Hematopoietic multipotent progenitor cell treated with erythropoietin and hydrocortisone succinate and interleukin-3 and kit ligand, for 4 days (in vitro differentiated cells): Measurements from ENCODE around the gene SELENOI.
"Not testable (repeated sequence)": the region's sequence is repeated elsewhere in the genome, so short reads cannot be mapped to it uniquely, and the experiment has no call there.

Experiments
- DNase-seq: peaks from one replicate; pipeline ENCODE4 v3.0.0-alpha.2; 2015

The SELENOI gene, protein sequence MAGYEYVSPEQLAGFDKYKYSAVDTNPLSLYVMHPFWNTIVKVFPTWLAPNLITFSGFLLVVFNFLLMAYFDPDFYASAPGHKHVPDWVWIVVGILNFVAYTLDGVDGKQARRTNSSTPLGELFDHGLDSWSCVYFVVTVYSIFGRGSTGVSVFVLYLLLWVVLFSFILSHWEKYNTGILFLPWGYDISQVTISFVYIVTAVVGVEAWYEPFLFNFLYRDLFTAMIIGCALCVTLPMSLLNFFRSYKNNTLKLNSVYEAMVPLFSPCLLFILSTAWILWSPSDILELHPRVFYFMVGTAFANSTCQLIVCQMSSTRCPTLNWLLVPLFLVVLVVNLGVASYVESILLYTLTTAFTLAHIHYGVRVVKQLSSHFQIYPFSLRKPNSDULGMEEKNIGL

DNA sequence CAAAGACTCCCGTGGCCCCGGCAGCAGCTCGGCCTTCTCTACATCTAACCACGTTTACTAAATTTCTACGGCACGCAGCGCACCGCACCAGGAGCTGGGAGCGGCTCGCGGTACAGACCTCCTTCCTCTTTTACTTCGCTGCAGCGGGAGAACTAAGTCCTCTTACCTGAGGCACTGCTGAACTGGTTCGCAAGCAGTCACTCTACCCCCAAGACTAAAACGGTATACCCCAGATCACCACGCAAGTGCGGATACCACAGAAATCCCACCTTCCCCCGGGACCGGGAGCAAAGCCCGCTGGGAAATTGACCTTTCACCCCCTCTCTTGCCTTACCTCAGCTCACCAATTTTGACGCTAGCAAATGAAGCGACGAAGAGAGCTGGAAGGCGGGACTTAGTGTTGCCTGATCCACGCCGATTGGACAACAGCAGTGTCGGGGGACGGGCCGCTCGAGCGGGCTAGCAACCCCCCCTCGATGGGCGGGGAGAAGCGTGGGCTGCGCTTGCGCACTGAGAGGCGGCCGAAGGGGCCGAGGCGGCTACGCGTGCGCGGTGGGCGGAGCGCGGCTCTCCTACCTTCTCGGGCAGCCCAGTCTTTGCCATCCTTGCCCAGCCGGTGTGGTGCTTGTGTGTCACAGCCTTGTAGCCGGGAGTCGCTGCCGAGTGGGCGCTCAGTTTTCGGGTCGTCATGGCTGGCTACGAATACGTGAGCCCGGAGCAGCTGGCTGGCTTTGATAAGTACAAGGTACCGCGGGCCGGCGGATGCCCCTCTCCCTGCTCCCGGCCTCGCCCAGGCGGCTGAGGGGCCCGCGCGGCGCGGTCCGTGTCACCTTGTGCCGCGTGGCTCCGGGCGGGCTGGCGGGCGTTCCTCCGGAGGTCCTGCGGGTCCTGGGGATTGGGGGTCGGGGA lies at the start of gene SELENOI:
Gene SELENOI (plus strand): TSS at position 599 of the 909 bp plus-strand sequence. CDS start 90 bp downstream, at position 689.
- DNase-seq: peak; percentile 100

DNA sequence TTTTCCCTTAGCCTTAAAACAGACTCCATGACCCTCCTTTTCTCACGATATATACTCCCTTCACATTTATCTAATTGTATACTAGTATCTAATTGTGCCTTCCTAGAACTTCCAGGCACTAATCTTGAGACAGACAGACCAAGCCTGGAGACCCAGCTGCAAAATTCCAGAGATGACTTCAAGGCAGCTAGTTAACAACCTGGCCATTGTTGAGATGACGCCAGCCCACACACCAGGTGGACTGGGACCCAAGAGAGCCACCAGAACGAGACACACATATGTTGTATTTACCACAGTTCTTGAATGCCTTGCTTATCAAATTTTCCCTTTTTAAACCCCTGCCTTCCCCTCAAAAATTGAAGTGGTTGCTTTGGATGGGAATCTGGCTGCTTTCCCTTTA lies 48.9 kb upstream of the SELENOI start:
- no peak for DNase-seq

DNA sequence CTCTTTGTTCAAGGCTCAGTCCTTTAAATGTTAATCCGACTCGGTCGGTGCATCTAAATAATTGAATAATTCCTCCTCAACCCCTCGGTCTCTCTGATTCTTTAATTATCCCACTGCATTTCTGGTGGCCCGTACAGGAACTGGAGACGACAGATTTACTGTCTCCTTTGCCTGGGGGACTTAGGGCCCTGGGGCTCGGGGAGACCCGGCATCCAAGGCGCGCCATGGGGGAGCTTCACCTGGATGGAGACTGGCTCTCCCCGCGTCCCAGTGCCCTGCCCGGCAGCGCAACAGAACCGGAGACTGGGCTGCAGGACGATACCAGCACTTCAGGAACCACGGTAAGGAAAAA lies 47.7 kb upstream of the SELENOI start:
- no peak for DNase-seq

DNA sequence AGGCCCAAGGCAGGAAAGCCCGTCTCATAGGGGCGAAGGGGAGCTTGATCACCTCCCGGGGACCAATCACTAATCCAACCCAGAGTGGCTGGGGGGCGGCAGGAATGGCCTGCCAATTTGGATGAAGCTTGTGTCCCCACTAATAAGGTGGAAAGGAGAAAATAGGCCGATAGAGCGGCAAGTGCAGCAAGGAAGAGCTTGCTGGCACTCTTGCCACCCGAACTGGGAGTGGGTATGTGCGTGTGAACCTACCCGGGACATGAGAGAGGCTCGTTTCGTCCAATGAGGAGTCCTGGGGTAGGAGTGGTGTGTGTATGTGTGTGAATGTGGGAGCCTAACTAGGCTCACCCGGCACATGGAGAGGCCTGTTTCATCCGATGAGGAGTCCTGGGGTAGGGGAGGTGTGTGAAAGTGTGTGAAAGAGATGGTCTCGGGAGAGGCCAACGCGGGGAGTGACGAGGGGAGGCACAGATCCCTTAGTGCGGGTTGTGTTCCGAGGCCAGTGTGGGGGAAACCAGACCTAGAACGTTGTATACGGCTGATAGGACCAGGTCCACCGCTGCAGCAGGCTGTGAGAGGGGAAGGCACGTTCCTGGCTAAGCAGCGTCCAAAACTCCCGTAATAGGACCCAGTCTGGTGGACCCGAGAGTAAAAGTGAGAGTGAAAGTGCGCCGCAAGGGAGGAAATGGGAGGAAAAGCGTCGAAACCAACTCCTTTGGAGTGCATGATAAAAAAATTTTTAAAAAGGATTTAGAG lies 47.1 kb upstream of the SELENOI start:
- DNase-seq: peak; percentile 75

DNA sequence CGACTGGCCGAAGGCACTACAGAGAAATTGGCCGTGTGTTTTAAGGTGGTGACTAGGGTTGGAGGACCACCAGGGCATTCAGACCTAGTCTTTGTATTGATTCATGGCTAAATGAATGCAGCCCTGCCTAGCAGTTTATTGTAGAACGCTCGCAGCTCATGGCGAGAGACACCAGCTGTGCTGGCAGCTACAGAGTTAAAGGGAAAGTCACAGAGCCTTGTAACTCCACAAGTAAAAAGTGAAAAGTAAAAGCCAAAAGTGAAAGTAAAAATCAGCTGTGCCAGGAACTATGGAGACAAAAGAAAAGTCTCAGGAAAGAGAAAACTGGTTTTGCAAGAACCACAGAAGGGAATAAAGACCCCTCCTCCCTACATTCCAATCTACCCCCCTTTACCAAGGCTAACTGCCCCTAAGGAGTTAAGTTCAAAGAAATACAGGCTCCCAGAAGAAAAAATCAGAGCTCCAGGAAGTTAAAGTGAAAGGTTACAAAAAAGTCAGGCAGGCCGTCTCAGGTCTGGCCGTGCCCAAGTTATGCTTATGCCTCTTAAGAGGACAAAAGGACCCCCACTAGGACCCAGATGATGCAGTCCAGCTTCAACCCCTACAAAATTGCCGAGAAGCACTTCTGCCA lies 46.4 kb upstream of the SELENOI start:
- peak; percentile 65 for DNase-seq

DNA sequence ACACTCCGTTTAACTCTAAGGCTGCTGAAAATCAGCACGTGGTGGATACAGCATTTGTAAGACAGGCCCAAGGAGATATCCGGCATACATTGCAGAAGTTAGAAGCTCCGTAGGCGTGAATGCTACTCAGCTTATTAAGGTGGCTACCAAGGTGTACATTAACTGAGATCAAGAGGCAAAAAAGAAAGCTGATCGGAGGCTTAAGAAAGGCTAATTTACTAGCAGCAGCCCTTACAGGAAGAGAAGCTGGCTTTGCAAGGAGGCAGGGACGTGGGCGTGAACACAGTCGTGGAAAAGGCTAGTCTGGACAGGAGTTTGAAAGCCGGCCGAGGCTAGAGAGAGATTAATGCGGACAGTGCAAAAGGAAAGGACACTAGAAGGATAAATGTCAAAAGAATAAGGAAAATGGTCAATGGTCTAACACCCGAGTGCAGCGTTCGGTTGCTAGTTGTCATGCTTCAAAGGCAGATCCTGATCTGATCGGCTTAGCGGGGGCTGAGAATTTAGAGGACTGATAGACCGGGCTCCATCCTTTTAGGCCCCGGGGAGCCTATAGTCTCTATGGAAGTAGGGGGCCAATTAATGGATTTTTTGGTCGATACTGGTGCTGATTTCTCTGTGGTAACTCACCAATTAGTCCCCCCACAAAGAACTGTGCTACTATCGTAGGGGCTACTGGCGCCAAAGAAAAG lies 45.6 kb upstream of the SELENOI start:
- DNase-seq: peak; percentile 43

DNA sequence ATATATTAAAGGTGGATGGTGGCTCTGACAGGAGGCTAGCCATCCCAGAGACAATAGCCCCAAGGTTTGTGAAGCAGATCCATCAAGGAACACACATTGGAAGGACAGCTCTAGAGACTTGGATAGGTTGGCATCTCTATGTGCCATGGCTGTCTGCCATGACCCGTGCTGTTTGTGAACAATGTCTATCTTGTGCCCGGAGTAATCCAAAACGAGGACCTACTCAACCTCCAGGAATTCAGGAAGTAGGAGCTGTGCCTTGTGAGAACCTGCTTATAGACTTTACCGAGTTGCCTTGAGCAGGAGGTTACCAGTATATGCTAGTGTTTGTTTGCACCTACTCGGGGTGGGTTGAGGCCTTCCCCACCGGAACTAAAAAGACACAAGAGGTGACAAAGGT lies 43.1 kb upstream of the SELENOI start:
- no peak for DNase-seq

DNA sequence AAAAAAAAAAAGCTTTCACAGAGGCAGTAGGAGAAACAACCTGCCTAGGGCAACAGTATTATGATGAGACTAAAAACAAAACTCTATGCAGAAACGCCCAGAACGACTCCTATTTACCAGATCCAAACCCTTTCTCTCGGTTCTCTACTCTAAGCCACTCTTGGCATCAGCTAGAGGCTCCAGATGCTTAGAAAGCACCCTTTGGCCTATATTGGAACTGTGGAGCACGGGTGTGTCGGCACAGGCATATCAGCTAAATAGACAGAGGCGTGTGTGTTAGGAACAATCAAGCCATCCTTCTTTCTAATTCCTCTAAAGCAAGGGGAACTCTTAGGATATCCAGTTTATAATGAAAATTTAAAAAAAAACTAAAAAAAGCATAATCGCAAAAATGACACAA lies 40.8 kb upstream of the SELENOI start:
- not testable (repeated sequence) for DNase-seq

DNA sequence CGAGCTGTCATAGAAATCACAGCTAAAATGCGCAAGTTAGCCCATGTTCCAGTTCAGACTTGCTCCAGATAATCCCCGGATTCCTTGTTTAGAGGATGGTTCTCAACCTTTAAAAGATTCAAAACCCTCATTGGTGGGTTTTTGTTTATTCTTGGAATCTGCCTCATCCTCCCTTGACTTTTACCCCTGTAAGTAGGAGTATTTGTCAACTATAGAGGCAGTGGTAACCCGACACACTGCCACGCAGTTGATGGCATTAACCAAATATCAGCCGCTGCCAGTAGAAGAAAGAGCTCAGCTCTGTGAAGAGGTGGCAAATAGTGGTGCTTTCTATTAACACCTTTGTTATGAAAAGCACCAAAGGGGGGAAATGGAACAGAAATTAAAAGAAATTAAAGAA lies 40.4 kb upstream of the SELENOI start:
- no peak for DNase-seq

DNA sequence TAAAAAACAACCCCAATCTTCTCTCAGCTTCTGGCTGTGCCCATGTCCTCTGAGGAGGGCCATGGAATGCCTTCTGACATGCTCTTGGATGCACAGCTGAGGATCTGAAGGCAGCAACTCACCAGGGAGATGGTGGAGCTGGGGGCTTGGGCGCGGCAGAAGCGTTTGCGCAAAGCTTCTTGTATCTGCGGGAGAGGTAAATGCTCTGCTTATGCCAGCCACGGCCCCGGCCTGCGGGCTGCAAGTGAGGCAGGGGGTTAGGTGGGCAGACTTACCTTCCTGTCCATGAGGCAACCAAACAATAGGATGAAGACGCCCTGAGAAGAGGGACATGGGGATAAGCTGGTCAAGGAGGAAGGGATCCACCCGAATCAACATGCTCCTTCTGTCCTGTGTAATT lies 36.0 kb upstream of the SELENOI start:
- DNase-seq: no peak

DNA sequence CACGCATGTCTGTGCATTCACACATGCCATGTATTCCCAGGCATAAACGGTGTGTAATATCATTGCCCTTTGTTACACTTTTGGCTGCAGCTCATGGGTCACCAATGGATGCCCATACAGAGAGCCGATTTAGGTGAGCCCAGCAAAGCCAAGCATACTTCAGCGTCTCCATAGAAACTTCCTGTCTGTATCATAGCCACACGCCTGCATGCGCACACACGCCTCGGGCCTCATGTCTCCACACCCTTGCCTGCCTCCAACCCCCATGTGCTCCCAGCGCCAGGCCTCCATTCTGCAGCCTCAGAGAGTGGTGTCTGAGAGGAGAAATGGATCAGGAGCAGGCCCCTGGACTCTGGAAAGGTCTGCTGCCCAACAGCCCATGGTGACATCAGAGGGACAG lies 33.5 kb upstream of the SELENOI start:
- DNase-seq: no peak

DNA sequence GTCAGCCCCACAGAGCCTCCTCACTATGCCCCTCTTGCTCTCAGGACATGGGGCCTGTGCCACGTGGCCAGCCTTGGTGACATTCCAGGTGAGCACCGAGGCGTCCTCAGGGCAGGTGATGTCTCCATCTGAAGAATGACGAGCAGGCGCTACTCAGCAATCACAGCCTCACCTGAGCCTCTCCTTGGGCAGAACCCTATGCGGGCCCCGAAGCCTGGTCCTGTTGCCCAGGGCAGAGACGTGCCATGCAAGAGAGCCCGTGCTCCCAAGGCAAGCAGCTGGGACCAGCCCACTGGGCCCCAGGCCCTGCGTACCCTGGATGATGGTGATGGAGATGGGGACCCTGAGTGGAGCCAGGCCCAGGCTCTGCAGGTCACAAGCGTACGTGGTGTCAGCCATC lies 32.5 kb upstream of the SELENOI start:
- DNase-seq: no peak

DNA sequence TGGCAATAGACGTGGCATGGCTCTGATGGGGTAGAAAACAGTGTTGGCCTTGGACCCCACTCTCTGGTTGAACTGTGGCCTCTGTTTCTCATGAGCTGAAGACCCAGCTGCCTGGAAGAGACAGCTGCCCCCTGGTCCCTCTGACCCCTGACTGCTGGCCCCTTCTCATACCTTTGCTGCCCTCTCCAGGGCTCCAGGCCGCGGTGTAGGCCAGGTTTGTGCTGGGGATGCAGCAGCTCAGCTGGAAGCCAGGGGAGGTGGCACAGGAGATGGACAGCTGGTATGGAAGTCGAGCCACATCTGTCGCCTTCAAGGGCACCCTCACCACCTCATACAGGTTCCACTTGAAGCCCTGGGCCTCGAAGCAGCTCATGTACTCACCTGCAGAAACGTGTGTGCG lies 31.7 kb upstream of the SELENOI start:
- no peak for DNase-seq

DNA sequence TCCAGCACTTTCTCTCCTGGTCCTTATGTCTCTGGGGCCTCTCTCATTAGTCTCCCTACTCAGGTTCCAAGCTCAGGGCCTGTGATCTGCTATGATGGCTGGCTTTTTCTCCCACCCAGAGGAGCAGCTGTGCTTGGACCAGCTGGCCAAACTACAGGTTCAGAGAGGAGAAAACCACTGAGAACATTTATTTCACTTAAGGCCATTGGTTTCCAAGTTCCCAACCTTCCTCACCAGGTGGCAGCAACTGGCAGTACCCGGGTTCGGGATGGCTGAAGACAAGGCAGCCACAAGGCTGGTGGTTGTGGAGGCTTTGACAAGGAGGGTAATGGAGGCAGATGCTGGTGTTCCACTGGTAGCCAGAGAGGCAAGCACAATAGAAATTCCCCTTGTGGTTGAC lies 29.9 kb upstream of the SELENOI start:
- peak; percentile 63 for DNase-seq

DNA sequence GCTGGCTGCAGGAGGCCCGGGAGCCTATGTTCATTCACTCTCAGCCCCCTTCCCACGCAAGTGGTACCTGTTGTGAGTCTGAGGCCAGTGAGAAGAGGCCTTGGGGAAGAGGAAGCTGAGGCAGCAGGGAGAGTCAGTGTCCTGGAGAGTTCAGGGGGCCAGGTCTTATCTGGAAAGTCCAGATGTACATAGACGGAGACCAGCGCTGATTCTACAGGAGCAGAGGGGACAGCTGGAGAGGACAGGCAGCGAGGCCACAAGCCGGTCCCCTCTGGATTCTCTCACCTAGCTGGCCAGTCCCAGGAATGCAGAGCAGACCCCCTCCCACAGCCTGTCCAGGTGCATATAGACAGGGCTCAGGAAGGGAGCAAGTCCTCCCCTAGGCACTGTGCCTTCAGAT lies 29.1 kb upstream of the SELENOI start:
- peak; percentile 16 for DNase-seq

DNA sequence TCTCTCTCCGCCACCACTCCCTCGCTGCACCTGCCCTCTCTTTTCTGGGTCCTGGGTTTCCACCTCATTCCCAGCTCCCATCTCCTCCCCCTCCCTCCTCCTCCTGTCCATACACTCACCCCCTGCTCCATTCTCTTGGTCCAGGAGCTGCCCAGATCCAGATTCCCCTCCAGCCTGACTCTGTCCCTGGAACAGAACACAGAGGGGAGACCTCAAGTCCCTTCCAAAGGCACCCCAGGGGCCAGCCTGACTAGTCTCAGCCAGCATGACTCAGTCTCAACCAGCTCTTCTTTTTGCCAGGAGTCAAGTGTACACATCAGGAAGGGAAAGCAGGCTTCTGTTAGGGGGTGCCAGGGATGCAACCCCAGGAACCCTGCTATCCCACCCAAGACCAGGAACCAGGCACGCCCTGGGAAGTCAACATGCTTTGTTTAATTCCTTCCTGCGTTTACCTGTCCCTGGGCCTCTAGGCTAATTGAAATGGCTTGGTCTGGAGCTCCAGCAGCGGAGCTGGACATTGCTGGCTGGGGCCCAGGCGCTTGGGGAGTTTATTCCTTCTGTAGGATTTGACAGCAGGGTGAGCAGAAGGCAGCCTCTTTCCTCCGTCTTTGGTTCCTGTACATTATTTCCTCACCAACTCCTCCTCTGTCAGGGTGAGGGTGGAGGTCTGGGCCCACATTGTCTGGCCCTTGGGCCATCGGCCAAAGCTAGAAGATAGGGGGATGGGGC lies 28.4 kb upstream of the SELENOI start:
- no peak for DNase-seq

DNA sequence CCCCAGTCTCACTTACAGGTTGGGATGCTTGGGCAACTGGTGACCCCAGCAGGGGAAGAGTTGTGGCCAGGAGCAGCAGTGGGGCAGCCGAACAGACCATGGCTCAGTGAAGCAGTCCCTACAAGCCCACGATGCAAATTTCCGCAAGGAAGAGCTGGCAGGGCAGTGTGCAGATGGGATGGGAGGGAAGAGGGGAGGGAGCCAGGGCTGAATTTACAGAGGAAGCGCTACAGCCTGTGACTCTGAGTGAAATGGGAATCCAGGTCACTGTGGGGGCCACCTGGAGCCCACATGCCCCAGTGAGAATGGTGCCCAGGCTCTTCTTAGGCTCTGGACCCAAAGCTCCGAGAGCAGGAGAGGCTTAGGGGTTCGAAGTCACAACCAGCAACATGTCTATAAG lies 27.0 kb upstream of the SELENOI start:
- DNase-seq: no peak

DNA sequence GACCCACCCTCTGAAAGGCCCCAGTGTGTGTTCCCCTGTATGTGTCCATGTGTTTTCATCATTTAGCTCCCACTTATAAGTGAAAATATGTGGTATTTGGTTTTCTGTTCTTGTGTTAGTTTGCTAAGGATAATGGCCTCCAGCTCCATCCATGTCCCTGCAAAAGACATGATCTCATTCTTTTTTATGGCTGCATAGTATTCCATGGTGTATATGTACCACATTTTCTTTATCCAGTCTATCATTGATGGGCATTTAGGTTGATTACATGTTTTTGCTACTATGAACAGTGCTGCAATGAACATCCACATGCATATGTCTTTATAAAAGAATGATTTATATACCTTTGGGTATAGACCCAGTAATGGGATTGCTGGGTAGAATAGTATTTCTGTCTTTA lies 21.5 kb upstream of the SELENOI start:
- not testable (repeated sequence) for DNase-seq

DNA sequence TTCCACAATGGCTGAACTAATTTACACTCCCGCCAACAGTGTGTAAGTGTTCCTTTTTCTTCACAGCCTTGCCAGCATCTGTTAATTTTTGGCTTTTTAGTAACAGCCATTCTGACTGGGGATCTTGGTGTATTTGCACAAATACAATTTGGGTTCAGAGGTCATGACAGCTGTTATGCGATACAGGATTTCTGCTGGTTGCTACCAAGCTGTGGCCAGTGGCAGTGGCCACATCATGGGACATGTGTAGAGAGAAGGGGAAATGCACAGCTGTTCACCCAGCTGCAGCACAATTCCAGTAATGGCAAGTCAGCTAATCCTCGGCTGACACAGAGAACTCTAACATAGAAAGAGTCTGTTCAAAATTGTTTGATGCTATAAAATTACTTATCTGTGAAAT lies 21.0 kb upstream of the SELENOI start:
- peak; percentile 43 for DNase-seq

DNA sequence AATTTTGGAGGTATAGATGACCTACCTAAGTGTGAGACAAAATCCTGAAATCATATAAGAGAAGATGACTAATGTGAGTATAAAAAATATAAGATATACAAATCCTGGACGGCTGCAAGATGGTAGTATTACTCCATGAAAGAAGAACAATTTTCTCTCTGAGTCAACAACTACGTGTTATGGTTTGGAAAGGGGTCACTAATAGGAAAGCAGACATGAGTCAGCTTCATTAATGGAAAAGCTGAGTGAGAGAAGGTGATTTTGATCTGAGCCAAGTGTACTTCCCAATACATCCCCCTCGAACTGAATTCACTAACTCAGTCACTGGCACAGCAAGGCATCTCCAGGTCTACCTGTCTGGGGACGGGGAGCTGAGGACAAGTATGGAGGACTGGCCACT lies 20.1 kb upstream of the SELENOI start:
- DNase-seq: no peak

DNA sequence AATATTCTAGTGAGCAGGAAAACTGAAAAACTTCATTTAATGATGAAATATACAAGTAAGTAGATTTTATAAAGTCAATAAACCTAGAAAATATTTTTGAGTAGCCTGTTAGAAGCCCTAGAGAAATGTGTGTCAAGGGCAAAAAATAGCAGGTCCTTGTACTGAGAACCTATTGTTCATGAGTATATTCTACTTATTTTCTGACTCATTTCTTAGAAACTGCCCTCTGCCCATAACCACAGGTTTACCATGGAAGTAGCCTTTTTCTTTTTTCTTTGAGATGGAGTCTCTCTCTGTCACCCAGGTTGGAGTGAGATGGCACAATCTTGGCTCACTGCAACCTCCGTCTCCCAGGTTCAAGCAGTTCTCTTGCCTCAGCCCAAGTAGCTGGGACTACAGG lies 19.4 kb upstream of the SELENOI start:
- DNase-seq: peak; percentile 33
